ENCODE results near the gene ADM5.

ADM5 gene, protein sequence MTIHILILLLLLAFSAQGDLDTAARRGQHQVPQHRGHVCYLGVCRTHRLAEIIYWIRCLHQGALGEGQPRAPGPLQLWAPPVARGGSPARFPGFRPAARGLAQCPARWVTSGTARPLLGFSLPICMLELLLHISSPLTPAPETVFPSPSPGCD

DNA sequence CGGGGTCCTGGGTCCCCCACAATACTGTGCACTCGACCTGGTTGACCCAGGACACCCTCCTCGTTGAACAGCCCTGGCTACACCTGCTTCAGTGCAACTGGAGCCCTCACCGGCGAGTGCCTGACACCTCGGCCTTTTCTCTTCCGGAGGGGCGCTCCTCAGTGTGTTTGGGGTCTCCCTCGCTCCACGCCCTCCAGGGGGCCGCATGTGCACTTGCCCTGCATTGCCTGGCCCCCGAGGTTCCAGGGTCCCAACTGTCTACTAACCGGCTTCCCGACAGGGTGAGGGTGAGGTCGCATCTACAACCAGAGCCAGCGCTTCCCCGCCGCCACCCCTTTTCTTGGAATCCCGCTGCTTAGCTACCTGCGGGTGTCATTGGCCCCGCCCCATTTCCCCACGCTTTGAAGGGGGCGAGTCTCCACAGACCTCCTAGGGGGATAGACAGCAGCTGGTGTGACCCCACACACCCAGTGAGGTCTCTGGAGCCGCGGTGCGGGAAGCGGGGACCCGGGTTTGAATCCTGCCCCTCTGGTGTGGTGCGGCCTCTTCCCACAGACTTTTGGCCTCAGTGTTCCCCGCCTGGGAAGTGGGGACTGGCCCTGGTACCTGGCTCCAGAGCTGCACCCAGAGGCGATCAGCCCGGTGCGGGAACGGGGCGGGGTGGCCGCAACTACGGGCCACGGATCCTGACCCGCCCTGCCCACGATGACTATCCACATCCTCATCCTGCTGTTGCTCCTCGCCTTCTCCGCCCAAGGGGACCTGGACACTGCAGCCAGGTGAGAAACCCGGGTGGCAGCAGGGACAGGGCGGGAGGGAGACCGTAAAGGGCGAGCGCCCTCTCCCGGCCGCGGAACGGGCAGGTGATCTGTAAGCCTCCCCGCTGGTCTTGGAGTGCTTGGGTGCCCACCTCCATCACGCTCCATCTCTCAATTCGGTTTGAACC lies at the start of gene ADM5:
Gene ADM5 (plus strand): TSS at position 462 of the 946 bp plus-strand sequence. CDS start 244 bp downstream, at position 706.
- peak; percentile 52 for DNase-seq

DNA sequence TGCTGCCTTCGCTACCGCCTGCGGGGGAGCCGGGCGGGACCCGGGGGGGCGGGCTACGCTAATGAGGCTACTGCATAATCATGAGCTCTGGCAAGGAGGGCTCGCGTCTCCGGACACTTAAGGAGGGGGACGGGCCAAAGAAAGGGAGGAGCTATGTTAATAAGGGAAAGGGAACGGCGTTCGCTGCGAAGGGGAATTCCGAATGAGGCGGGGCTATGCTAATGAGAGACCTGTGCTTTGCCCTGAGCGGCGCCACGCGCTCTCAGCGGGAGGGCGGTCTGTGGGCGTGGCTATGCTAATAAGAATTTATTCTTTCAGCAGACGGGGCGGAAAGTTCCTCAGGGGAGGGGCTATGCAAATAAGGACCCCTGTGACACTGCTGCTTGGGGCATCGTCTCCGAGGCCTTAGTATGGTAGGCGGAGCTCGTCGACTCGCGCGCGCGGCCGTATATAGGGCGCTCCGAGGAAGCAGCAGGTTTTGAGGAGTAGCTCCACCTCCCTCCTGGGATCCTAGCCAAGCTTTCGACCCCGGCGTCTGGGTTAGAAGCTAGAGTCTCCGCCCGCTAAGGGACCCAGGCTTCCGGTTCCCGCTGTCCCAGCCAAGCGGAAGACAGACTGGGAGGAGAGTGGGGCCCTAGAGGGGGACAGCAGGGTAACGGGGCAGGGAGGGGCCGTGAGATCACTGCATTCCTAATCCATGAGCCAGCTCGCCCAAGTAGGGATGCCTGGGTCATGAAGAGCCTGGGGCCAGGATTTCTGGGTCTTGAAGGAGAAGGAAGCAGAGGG lies 49.1 kb upstream of the ADM5 start, which contains the start of gene RRAS:
Gene RRAS (minus strand): TSS at position 31 of the 786 bp plus-strand sequence. CDS start 45 bp downstream, outside the sequence.
- DNase-seq, result peak; percentile 100

DNA sequence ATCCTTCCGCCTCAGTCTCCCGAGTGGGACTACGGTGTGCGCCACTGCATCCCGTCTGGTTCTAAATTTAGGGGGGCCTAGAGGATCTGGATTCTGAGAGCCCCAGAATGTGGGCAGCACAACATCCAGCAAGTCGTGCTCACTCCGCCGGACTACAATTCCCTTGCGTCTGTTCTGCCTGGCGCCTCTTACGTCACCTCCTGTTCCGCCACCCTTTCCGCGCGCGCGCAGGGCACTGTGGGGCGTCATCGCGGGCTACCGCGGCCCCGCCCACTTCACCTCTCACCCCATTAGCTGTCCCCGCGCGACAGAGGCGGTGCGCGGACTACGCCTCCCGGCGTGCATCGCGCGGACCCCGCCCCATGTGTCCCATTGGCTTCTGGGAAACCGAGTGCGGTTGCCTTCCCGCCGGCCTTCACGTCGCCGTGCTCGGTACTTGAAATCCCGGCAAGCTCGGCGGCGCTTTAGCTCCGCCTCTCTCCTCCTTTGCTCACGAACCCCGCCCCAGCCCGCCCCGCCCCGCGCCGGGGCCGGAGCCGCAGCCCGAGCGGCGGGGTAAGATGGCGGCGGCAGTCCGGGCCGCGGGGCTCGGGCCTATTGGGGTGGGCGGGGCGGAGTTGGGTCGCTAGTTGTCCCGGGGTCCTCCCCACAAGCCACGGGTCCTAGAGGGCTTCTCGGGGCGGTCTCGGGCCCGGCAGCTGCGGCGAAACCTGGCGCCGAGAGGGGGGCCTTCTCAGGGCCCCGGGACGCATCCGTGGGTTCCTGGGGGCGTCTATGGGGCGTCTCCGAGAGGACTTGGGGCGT lies 47.5 kb upstream of the ADM5 start, which contains the start of gene SCAF1:
Gene SCAF1 (plus strand): TSS at position 522 of the 804 bp plus-strand sequence. CDS start 2,818 bp downstream, outside the sequence.
- peak; percentile 99 for DNase-seq

DNA sequence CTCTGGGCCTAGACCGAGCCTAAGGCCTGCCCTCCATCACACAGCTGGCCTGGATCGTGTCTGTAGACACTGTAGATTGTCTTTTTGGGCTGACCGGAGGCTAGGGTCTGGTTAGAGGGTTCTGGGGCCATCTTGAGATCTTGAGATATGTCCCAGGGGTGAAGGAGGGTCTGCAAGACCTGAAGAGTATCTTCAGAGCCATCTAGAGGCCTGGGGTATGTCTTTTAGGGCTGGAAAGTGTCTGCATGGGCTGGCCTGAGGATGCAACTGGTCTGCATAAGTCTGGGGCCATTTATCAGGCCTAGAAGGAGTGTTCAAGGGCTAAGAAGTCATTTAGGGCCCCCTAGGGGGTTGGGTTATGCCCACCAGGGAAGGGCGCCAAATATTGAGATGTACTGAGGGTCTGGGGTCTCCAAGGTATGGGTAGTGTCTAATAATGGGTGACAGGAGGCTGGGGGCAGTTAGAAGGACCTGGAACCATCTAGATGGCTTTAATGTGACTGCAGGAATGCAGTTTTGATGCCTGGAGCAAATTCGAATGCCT lies 46.8 kb upstream of the ADM5 start:
- no peak for DNase-seq

DNA sequence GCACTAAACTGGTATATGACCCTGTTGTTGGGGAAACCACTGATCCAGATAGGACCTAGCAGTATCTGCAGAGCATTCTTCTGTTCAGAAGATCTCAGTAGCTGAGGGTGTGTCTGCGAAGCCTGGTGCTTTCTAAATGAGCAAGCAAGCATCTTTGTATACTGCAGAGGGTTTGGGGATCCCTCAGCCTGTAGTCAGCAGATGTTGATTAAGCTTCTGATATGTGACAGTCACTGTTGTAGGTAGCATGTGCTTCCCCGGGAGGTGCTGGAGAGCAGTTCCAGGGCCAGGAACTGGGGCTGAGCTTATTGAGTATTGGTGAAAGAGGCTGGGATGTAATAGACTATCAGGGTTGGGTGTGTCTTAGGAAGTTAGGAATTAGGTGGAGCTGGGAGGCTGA lies 45.9 kb upstream of the ADM5 start:
- DNase-seq, result no peak

DNA sequence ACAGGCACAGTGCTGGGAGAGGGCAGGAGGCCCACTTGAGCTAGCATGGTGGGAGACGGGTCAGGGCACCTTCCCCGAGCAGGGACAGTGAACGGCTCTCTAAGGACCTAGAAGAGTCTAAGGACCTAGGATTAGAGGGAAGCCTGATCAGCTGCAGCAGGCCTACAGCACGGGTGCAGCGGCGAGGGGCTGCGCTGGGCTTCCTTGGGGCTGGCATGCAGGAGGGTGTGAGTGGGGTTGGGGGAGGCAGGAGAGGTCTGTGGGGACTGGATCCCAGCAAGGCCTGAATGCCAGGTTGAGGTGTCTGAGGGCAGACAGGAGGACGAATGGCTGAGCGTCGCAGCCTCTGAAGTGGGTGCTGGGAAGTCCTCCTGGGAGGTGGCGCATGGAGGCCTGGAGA lies 43.8 kb upstream of the ADM5 start:
- no peak for DNase-seq

DNA sequence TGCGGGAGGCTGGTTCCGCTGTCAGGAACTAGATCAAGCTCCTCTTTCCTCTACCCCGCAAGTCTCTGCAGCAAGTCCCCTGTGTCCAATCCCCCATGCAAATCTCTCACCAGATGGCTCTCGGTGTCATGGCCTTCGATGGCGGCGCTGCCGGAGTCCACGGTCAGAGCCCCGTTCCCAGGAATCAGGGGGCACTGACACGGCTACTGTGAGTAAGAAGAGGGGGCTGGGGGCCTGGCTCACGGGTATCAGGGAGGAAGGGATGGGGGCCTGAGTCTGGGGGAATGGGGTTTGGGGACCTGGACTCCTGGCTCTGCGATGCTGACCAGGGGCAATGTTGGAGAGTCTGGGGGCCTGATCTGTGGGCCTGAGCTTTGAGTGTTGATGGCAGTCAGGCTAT lies 43.4 kb upstream of the ADM5 start:
- DNase-seq, result no peak

DNA sequence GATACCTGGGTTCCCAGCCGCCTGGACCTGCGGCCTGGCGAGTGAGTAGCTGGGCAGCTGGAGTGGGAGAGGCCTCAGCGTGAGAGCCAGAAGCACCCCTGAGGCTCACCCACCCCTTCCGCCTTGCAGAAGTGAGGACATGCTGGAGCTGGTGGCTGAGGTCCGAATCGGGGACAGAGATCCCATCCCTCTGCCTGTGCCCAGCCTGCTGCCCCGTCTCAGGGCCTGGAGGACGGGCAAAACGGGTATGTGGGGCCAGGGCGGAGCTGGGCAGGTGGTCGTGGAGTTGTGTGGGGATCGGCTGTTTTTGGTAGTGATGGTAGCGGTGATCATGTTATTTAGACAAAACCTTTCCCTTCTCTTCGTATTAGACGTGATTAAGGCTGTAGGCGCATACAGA lies 42.8 kb upstream of the ADM5 start:
- DNase-seq, result no peak

DNA sequence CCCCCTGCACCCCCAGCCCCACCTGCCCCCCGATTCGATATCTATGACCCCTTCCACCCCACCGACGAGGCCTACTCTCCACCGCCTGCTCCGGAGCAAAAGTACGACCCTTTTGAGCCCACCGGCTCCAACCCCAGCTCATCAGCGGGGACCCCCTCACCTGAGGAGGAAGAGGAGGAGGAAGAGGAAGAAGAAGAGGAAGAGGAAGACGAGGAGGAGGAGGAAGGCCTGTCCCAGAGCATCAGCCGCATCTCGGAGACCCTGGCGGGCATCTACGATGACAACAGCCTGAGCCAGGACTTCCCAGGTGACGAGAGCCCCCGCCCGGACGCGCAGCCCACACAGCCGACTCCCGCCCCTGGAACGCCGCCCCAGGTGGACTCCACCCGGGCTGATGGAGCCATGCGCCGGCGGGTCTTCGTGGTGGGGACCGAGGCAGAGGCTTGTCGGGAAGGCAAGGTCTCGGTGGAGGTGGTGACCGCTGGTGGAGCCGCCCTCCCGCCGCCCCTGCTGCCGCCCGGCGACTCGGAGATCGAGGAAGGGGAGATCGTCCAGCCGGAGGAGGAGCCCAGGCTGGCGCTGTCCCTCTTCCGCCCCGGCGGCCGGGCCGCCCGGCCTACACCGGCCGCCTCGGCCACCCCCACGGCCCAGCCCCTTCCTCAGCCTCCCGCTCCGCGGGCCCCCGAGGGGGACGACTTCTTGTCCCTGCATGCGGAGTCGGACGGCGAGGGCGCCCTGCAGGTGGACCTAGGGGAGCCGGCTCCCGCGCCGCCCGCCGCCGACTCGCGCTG lies 38.2 kb upstream of the ADM5 start:
- DNase-seq, result no peak

DNA sequence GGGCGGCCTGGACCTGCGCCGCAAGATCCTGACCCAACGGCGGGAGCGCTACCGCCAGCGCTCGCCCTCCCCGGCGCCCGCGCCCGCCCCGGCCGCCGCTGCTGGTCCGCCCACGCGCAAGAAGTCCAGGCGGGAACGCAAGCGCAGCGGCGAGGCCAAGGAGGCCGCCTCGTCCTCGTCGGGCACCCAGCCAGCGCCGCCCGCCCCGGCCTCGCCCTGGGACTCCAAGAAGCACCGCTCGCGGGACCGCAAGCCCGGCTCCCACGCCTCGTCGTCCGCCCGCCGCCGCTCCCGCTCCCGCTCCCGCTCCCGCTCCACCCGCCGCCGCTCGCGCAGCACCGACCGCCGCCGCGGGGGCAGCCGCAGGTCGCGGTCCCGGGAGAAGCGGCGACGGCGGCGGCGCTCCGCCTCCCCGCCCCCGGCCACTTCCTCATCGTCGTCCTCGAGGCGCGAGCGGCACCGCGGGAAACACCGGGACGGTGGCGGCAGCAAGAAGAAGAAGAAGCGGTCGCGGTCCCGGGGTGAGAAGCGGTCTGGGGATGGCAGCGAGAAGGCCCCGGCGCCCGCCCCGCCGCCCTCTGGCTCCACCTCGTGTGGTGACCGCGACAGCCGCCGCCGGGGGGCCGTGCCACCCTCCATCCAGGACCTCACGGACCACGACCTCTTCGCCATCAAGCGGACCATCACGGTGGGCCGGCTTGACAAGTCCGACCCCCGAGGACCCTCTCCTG lies 37.4 kb upstream of the ADM5 start:
- DNase-seq, result no peak

DNA sequence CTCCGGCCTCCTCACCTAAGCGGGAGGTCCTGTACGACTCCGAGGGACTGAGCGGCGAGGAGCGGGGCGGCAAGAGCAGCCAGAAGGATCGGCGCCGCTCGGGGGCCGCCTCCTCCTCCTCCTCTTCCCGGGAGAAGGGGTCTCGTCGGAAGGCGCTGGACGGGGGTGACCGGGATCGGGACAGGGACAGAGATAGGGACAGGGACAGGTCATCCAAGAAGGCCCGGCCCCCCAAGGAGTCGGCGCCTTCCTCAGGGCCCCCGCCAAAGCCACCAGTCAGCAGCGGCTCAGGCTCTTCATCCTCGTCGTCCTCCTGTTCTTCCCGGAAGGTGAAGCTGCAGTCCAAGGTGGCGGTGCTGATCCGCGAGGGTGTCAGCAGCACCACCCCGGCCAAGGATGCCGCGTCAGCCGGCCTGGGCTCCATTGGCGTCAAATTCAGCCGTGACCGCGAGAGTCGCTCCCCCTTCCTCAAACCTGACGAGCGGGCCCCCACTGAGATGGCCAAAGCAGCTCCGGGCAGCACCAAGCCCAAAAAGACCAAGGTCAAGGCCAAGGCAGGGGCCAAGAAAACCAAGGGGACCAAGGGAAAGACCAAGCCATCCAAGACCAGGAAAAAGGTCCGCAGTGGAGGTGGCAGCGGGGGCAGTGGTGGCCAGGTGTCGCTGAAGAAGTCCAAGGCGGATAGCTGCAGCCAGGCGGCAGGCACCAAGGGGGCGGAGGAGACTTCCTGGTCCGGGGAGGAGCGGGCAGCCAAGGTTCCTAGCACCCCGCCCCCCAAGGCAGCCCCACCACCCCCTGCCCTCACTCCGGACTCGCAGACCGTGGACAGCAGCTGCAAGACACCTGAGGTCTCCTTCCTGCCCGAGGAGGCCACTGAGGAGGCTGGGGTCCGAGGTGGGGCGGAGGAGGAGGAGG lies 36.6 kb upstream of the ADM5 start:
- no peak for DNase-seq

DNA sequence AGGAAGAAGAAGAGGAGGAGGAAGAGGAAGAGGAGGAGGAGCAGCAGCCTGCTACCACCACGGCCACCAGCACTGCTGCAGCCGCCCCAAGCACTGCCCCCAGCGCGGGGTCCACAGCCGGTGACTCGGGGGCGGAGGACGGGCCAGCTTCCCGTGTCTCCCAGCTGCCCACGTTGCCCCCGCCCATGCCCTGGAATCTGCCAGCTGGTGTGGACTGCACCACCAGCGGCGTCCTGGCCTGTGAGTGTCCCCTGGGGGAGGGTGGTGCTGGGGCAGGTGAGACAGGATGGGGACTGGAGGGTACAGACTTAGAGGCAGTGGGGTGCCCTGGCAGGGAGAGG lies 36.0 kb upstream of the ADM5 start:
- DNase-seq, result no peak

DNA sequence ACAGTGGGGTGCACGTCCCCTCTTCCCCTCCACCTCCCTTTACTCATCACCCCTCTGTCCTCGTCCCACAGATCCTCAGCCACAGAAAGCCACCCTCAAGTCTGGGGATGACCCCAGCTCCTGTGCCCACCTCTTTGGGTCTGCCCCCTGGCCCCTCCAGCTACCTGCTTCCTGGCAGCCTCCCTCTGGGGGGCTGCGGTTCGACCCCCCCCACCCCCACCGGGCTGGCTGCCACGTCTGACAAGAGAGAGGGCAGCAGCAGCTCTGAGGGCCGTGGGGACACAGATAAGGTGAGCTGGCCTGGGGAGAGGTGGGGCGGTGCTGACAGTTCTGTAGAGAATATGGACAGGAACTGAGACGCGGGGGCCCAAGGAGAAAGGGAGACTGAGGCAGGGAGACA lies 34.8 kb upstream of the ADM5 start:
- no peak for DNase-seq

DNA sequence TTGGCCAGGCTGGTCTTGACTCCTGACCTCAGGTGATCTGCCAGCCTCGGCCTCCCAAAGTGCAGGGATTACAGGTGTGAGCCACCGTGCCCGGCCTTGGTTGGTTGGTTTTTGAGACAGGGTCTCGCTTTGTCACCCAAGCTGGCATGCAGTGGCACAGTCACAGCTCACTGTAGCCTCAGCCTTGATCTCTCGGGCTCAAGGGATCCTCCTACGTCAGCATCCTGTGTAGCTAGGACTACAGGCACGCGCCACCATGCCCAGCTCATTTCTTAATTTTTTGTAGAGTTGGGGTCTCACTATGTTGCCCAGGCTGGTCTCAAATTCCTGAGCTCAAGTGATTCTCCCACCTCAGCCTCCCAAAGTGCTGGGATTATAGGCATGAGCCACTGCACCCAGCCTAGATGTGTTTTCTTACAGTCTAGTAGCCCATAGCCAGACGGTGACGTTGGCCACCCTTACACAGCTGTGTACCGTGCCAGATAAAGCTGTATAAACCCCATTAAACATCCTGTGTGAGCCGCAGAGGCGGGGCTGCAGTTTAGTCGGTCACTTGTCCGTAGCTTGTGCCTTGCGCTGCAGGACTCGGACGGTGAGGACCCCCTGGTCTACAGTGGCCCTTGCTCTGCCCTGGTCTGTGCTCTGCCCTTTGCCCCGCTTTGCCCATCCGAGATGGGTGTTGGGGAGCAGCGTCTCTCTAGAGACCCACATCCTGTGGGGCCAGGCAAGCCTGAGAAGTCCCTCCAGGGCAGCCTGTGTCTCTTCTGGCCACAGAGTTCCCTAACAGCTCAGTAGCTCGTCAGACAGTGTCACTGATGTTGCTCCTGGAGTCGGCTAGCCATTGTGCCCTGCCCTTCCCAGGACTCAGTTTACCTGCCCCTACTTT lies 33.6 kb upstream of the ADM5 start:
- no peak for DNase-seq

DNA sequence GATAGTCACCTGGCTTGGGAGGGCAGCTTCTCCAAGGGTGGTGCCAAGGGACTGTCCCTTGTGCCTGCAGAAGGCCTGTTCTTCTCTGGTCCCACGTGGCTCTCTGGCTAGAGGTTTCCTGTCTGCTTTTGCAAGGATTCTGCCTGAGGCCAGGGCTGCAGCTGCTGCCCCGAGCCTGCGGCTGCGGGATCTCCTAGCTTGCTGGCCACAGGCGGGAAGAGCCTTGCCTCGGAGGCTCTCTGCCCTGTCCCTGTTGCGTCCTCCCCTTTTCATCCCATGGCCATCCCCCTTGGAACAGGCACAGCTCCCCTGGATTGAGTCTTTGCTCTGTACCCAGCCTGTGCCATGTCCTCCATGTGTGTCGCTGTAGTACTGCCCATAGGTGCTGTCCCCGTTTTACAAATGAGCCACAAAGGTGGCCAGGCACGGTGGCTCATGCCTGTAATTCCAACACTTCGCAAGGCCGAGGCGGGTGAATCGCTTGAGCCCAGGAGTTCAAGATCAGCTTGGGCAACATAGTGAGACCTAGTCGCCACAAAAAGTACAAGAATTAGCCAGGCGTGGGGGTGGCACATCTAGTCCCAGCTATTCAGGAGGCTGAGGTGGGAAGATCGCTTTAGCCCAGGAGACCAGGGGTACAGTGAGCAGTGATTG lies 32.8 kb upstream of the ADM5 start:
- DNase-seq, result no peak

DNA sequence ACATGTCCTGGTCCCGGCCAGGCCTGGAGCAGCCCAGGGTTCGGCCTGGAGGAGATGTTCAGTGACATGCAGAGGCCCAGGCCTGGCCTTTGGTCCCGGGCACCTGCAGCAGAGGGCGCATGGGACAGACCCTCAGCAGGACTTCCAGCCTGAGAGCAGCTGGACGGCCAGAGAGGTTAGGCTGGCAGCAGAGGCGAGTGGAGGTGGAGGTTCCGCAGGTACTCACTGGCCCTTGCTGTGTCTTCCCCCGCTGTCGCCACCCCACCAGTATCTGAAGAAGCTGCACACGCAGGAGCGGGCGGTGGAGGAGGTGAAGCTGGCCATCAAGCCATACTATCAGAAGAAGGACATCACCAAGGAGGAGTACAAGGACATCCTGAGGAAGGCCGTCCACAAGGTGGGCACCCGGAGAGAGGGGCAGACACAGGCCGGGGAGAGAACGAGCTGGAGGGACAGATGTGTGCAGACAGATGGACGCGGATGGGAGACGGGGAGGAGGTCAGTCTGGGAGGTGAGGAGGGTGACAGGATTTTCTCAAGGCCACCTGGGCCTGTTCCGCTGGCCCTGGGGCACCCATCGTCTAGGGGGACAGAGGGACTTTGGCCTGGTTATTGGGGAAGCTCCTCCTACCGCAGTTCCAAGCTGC lies 31.8 kb upstream of the ADM5 start:
- no peak for DNase-seq

DNA sequence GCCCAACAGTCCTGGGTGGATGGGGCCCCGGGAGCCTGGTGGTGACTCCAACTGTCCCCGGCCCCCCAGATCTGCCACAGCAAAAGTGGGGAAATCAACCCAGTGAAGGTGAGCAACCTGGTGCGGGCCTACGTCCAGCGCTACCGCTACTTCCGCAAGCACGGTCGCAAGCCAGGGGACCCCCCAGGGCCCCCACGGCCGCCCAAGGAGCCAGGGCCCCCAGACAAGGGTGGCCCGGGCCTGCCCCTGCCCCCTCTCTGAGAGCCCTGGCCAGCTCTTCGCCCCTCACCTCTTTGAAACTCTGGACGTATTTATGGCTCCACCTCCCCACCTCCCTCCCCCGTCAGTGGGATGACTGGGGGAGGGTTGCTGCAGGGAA lies 31.3 kb upstream of the ADM5 start:
- no peak for DNase-seq

Measured in activated naive CD4-positive, alpha-beta T cell treated with anti-CD3 and anti-CD28 coated beads, Interleukin-2, amount 50 U/mL, for 16 hours (primary cell).